ENCODE results near the gene SMCO4.

SMCO4 gene

DNA sequence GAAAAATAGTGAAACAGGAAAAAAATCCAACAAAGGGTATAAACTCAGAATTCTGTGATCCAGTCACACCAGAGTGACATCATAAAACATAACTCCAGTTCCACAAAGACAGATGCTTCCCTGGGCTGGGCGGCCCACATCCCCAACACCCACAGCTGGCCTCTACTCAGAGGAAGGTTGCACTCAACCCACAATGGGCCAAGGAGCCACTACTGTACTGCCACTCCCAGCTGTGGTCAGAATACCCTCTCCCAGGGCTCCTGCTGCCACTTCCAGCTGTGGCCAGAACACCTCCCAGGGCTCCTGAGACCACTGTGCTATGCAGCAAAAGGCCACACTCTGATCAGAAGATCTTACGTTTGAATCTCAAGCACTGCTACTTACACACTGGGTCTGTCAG lies 18.3 kb downstream of the SMCO4 start:
- Histone ChIP-seq H3K4me3 (ENCODE audit: low read depth, low read length, poor library complexity, severe bottlenecking) (no peak overlapping the region), H3K27ac (ENCODE audit: low read depth, low read length, poor library complexity, severe bottlenecking) (no peak overlapping the region), H3K9me2 (ENCODE audit: low read depth, low read length) (no peaks in the 10 kb centered on the region), H3K27me3 (ENCODE audit: insufficient read depth, low read length) (no peaks in the 10 kb centered on the region), H3K36me3 (ENCODE audit: insufficient read depth, low read length) (no peaks in the 10 kb centered on the region), H3K4me1 (ENCODE audit: insufficient read depth, low read length, severe bottlenecking) (no peaks in the 10 kb centered on the region), H3K79me2 (ENCODE audit: insufficient read depth, low read length) (no peaks in the 10 kb centered on the region), H3K9me3 (ENCODE audit: low read length) (no peaks in the 10 kb centered on the region), H4K20me1 (ENCODE audit: insufficient read depth, low read length) (no peaks in the 10 kb centered on the region), H3K4me2 (ENCODE audit: low read length) (no peak overlapping the region), H3K9ac (ENCODE audit: low read length) (no peak overlapping the region), H3F3A (ENCODE audit: insufficient read depth, low read length) (no peaks in the 10 kb centered on the region), H2AFZ (ENCODE audit: low read length) (no peak overlapping the region)
- no peak for TF ChIP-seq EZH2 (IDR thresholded peaks at IDR 0.05; ENCODE audit: borderline replicate concordance, low read length)
- TF ChIP-seq, protein P1, sequence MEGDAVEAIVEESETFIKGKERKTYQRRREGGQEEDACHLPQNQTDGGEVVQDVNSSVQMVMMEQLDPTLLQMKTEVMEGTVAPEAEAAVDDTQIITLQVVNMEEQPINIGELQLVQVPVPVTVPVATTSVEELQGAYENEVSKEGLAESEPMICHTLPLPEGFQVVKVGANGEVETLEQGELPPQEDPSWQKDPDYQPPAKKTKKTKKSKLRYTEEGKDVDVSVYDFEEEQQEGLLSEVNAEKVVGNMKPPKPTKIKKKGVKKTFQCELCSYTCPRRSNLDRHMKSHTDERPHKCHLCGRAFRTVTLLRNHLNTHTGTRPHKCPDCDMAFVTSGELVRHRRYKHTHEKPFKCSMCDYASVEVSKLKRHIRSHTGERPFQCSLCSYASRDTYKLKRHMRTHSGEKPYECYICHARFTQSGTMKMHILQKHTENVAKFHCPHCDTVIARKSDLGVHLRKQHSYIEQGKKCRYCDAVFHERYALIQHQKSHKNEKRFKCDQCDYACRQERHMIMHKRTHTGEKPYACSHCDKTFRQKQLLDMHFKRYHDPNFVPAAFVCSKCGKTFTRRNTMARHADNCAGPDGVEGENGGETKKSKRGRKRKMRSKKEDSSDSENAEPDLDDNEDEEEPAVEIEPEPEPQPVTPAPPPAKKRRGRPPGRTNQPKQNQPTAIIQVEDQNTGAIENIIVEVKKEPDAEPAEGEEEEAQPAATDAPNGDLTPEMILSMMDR (IDR thresholded peaks at IDR 0.05; ENCODE audit: low read length) = no peak

DNA sequence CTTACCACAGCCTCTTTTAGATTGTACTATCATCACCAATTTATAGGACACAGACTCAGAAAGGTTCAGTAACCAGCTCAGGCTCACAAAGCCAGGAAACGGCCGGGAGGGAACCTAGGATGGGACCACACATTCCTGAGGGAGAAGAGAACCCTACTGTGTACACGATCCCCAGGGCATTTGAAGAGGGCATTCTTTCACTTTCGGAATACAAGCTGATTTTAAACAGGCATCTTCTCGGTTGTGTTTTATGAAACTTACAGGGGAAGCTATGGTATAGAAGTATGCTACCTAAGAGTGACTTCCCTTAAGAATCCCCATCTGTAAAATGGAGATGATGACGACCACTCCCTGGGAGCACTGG lies 19.0 kb downstream of the SMCO4 start:
- H3K79me2 ChIP-seq (ENCODE audit: insufficient read depth, low read length) = no peaks in the 10 kb centered on the region
- H3K27ac ChIP-seq (ENCODE audit: low read depth, low read length, poor library complexity, severe bottlenecking) = no peak overlapping the region
- no peak overlapping the region for H2AFZ ChIP-seq (ENCODE audit: low read length)
- no peak overlapping the region for H3K4me2 ChIP-seq (ENCODE audit: low read length)
- H4K20me1 ChIP-seq (ENCODE audit: insufficient read depth, low read length) = no peaks in the 10 kb centered on the region
- no peaks in the 10 kb centered on the region for H3K9me2 ChIP-seq (ENCODE audit: low read depth, low read length)
- no peaks in the 10 kb centered on the region for H3K27me3 ChIP-seq (ENCODE audit: insufficient read depth, low read length)
- H3K4me1 ChIP-seq (ENCODE audit: insufficient read depth, low read length, severe bottlenecking) = no peaks in the 10 kb centered on the region
- H3K36me3 ChIP-seq (ENCODE audit: insufficient read depth, low read length) = no peaks in the 10 kb centered on the region
- no peaks in the 10 kb centered on the region for H3K9me3 ChIP-seq (ENCODE audit: low read length)
- H3K9ac ChIP-seq (ENCODE audit: low read length) = no peak overlapping the region
- H3K4me3 ChIP-seq (ENCODE audit: low read depth, low read length, poor library complexity, severe bottlenecking) = no peak overlapping the region
- H3F3A ChIP-seq (ENCODE audit: insufficient read depth, low read length) = no peaks in the 10 kb centered on the region
- TF ChIP-seq, protein P1 (IDR thresholded peaks at IDR 0.05; ENCODE audit: low read length) = no peak
- TF ChIP-seq EZH2 (IDR thresholded peaks at IDR 0.05; ENCODE audit: borderline replicate concordance, low read length) = no peak

DNA sequence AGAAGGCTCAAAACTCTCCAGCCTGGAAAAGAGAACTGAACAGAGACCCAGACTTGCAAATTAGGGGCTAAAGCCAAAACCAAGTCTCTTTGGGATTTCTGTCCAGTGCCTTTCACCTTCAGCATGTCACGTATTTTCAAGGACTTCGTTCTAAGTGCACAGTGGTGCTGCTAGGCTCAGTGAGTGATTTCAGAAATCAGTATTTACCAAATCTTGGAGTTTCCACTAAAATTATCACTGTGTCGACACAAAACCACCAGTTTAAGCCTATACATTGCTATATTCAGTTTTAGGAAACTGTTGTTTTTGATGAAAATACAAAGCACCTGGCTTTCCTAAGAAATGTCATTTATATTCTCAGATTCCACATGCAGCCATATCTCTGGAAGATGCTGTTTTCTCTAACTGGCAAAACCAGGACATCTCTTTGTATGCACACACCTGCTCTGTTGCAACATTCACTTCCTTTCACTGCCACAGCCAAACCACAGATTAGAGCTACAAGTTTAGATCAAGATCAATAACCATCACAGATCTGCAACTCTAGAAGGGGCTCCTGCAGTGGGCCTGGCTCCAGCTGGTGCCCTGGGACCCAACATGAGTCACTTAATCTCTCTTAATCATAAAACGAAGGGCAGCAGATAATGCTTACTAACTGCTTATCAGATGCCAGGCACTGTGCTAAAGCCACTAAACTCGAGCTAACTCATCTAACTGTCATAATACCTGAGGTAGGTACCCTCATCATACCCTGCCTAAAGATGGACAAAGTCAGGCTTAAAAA lies 22.3 kb downstream of the SMCO4 start:
- no peak overlapping the region for H3K4me3 ChIP-seq (ENCODE audit: low read depth, low read length, poor library complexity, severe bottlenecking)
- no peaks in the 10 kb centered on the region for H3K27me3 ChIP-seq (ENCODE audit: insufficient read depth, low read length)
- no peaks in the 10 kb centered on the region for H3K79me2 ChIP-seq (ENCODE audit: insufficient read depth, low read length)
- no peak overlapping the region for H3K9ac ChIP-seq (ENCODE audit: low read length)
- no peak overlapping the region for H3K4me2 ChIP-seq (ENCODE audit: low read length)
- H4K20me1 ChIP-seq (ENCODE audit: insufficient read depth, low read length) = no peaks in the 10 kb centered on the region
- H3K4me1 ChIP-seq (ENCODE audit: insufficient read depth, low read length, severe bottlenecking) = no peaks in the 10 kb centered on the region
- no peaks in the 10 kb centered on the region for H3K9me2 ChIP-seq (ENCODE audit: low read depth, low read length)
- H3K9me3 ChIP-seq (ENCODE audit: low read length) = no peaks in the 10 kb centered on the region
- H2AFZ ChIP-seq (ENCODE audit: low read length) = no peak overlapping the region
- no peak overlapping the region for H3K27ac ChIP-seq (ENCODE audit: low read depth, low read length, poor library complexity, severe bottlenecking)
- H3K36me3 ChIP-seq (ENCODE audit: insufficient read depth, low read length) = no peaks in the 10 kb centered on the region
- H3F3A ChIP-seq (ENCODE audit: insufficient read depth, low read length) = no peaks in the 10 kb centered on the region
- no peak for TF ChIP-seq EZH2 (IDR thresholded peaks at IDR 0.05; ENCODE audit: borderline replicate concordance, low read length)
- TF ChIP-seq, protein P1 (IDR thresholded peaks at IDR 0.05; ENCODE audit: low read length) = no peak

Data from OCI-LY1 (cell line).